ENCODE results near the gene MAST1.

Gene MAST1

GRCh38 chr19:12838182-12838885 is at the start of gene MAST1:
TSS of gene MAST1 (plus strand) at chr19:12838515. CDS start at chr19:12838573, 58 bp downstream.
- no peak for TF ChIP-seq HDGF (IDR thresholded peaks at IDR 0.05; ENCODE audit: borderline replicate concordance)
- TF ChIP-seq FOXM1 (IDR thresholded peaks at IDR 0.05; ENCODE audit: borderline replicate concordance): peak; percentile 87
- peak; percentile 80 for DNase-seq (ENCODE audit: extremely low spot score)
- ChIA-PET POLR2A (no interaction called here), CTCF (no interaction called here)

DNA sequence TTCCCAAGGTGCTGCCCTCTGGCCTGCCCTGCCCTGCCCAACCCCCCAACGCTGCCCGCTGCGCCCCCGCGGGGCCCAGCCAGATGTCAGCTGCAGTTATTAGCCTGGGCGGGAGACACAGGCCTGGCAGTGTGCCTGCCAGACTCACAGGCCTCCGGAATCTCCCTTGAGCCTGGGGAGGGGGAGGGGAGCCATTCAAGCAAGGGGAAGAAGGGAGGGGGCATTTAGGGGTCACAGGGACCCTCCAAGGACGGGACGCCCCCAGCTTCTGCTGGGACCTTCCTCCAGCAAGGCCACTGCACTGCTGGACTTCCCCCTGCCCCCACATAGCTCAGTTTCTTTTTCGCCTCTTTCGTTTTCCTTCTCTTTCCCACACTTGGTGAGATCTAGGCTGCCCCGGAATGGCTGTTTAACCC is 49.6 kb upstream of the MAST1 start:
- TF ChIP-seq ZNF384 (IDR thresholded peaks at IDR 0.05) (no peak), ELF4 (IDR thresholded peaks at IDR 0.05) (no peak), SP1 (IDR thresholded peaks at IDR 0.05) (no peak), FOXA1 (IDR thresholded peaks at IDR 0.05) (no peak), FOXK2 (IDR thresholded peaks at IDR 0.05) (no peak)
- ChIA-PET POLR2A (interaction anchor here (1.2 to 2.0 kb wide), 3 partner anchors 10 to 18 kb away, joined by 3 to 6 read pairs (median 4); partner anchors contain the start of gene RNASEH2A), CTCF (interaction anchor here (0.7 to 1.4 kb wide), 2 partner anchors 11 to 119 kb away, joined by 3 to 6 read pairs; no protein-coding TSS in a partner anchor)
- no peak for DNase-seq (ENCODE audit: extremely low spot score)

DNA sequence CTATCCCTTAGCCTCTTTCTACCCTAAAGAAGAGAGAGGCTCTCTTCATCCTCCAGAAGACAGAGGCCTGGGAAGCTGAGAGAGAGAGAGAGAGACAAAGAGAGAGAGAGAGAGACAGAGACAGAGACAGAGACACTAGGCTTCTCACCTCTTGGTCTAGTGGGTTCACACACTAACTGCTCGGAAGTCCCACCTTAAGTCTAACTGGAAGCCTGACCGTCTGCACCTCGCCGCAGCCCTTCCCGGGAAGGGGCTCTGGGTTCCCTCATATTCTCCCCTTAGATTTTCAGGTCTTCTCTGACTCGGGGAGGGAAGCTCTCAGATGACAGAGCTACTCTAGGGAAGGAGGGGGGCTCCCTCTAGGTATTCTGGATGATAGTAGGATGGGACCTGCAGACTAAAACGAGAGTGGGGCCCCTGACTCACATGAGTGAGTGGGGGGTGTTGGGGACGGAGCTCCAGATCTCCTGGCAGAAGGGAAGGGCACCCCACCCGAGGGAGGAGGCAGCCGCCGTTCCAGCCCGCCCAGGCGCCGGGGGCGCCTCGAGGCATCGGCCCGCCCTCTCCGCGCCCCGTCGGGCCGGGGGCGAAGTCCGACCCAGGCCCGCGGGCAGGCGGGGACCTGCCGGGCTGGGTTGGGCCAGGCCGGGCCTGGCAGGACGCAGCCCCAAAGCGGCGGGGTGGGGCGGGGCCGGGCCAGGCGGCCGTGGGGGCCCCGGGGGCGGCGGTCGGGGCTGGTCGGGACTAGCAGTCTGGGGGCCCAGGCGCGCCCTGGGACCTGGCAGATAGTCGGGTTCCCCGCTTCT is 49.0 kb upstream of the MAST1 start:
- no peak for DNase-seq (ENCODE audit: extremely low spot score)
- ChIA-PET CTCF (interaction anchor here (0.7 to 1.4 kb wide), 2 partner anchors 12 to 118 kb away, joined by 3 to 6 read pairs; no protein-coding TSS in a partner anchor), POLR2A (interaction anchor here (1.2 to 2.0 kb wide), 3 partner anchors 11 to 18 kb away, joined by 3 to 6 read pairs (median 4); partner anchors contain the start of gene RNASEH2A)
- no peak for TF ChIP-seq NFRKB (IDR thresholded peaks at IDR 0.05)

GRCh38 chr19:12789904-12790619 is 48.3 kb upstream of the MAST1 start:
- CTCF ChIA-PET: interaction anchor here (0.7 to 1.4 kb wide), 2 partner anchors 13 to 304 kb away, joined by 3 to 6 read pairs; no protein-coding TSS in a partner anchor
- POLR2A ChIA-PET: interaction anchor here (1.2 to 3.6 kb wide), 2 partner anchors 11 to 12 kb away, joined by 3 to 55 read pairs; no protein-coding TSS in a partner anchor
- DNase-seq (ENCODE audit: extremely low spot score): peak; percentile 77
- TF ChIP-seq ELF4 (IDR thresholded peaks at IDR 0.05) (no peak), ARNT (IDR thresholded peaks at IDR 0.05) (no peak), HDGF (IDR thresholded peaks at IDR 0.05; ENCODE audit: borderline replicate concordance) (no peak), FOXM1 (IDR thresholded peaks at IDR 0.05; ENCODE audit: borderline replicate concordance) (no peak), L3MBTL2 (conservative IDR thresholded peaks at IDR 0.05) (no peak), BHLHE40 (IDR thresholded peaks at IDR 0.05; ENCODE audit: borderline replicate concordance) (no peak), TARDBP (IDR thresholded peaks at IDR 0.05) (no peak), PKNOX1 (IDR thresholded peaks at IDR 0.05) (no peak), CTBP1 (IDR thresholded peaks at IDR 0.05; ENCODE audit: borderline replicate concordance) (no peak), SP1 (IDR thresholded peaks at IDR 0.05) (no peak), SUZ12 (IDR thresholded peaks at IDR 0.05) (no peak), FOXA1 (IDR thresholded peaks at IDR 0.05) (no peak), NFRKB (IDR thresholded peaks at IDR 0.05) (no peak), FOXK2 (IDR thresholded peaks at IDR 0.05) (no peak), ZNF384 (IDR thresholded peaks at IDR 0.05) (no peak), LEF1 (IDR thresholded peaks at IDR 0.05; ENCODE audit: borderline replicate concordance) (no peak)

- ChIA-PET CTCF (interaction anchor here (0.7 to 3.3 kb wide), 4 partner anchors 13 to 303 kb away, joined by 3 to 23 read pairs (median 11); no protein-coding TSS in a partner anchor), POLR2A (interaction anchor here (1.2 to 3.6 kb wide), 8 partner anchors 8 to 57 kb away, joined by 5 to 55 read pairs (median 11); partner anchors contain the start of genes GET3, RNASEH2A, THSD8 and TRIR)
- DNase-seq (ENCODE audit: extremely low spot score): no peak
- TF ChIP-seq SP1 (IDR thresholded peaks at IDR 0.05) (no peak), PKNOX1 (IDR thresholded peaks at IDR 0.05) (no peak), FOXA1 (IDR thresholded peaks at IDR 0.05) (no peak), CTBP1 (IDR thresholded peaks at IDR 0.05; ENCODE audit: borderline replicate concordance) (no peak), LEF1 (IDR thresholded peaks at IDR 0.05; ENCODE audit: borderline replicate concordance) (no peak), ARNT (IDR thresholded peaks at IDR 0.05) (no peak), TARDBP (IDR thresholded peaks at IDR 0.05) (no peak), FOXM1 (IDR thresholded peaks at IDR 0.05; ENCODE audit: borderline replicate concordance) (no peak), FOXK2 (IDR thresholded peaks at IDR 0.05) (no peak), NFRKB (IDR thresholded peaks at IDR 0.05) (no peak), SUZ12 (IDR thresholded peaks at IDR 0.05) (no peak), HDGF (IDR thresholded peaks at IDR 0.05; ENCODE audit: borderline replicate concordance) (no peak), L3MBTL2 (conservative IDR thresholded peaks at IDR 0.05) (no peak), ZNF384 (IDR thresholded peaks at IDR 0.05) (no peak), ELF4 (IDR thresholded peaks at IDR 0.05) (no peak), BHLHE40 (IDR thresholded peaks at IDR 0.05; ENCODE audit: borderline replicate concordance) (no peak)
Measured at GRCh38 chr19:12790628-12791344, 47.5 kb upstream of the MAST1 start.
